Activated naive CD4-positive, alpha-beta T cell (primary cell): ENCODE results near the gene IL32.
"Not testable (repeated sequence)": the region's sequence is repeated elsewhere in the genome, so short reads cannot be mapped to it uniquely, and the experiment has no call there.

ENCODE experiments used
- DNase-seq, 4 experiments: peaks; one replicate each; lab custom pipeline; 2025; lab: John Stamatoyannopoulos, UW

Gene IL32

GRCh38 chr16:3070608-3071111 is 5.2 kb downstream of the IL32 start:
- DNase-seq: no peak

GRCh38 chr16:3071655-3072054 is 6.2 kb downstream of the IL32 start:
- DNase-seq: no peak

GRCh38 chr16:3072148-3072547 is 6.7 kb downstream of the IL32 start:
- not testable (repeated sequence) for DNase-seq

GRCh38 chr16:3072576-3073263 is 7.3 kb downstream of the IL32 start:
- DNase-seq: not testable (repeated sequence)

- DNase-seq: no peak
Observed at GRCh38 chr16:3073448-3073847, 8.0 kb downstream of the IL32 start.

- DNase-seq: peak in 2 of 4 experiments; percentile 62 to 70
Observed at GRCh38 chr16:3074860-3075522, 9.6 kb downstream of the IL32 start.

GRCh38 chr16:3075523-3075915 is 10.1 kb downstream of the IL32 start:
- DNase-seq: peak in 1 of 4 experiments; percentile 21

GRCh38 chr16:3075946-3076345 is 10.5 kb downstream of the IL32 start:
- DNase-seq: not testable (repeated sequence)

- DNase-seq: no peak
Observed at GRCh38 chr16:3076577-3076976, 11.1 kb downstream of the IL32 start.

GRCh38 chr16:3080024-3080423 is 14.6 kb downstream of the IL32 start:
- DNase-seq: no peak

- not testable (repeated sequence) for DNase-seq
Observed at GRCh38 chr16:3081957-3082356, 16.5 kb downstream of the IL32 start.

- not testable (repeated sequence) for DNase-seq
Observed at GRCh38 chr16:3083408-3083807, 18.0 kb downstream of the IL32 start.

GRCh38 chr16:3084491-3084890 is 19.1 kb downstream of the IL32 start:
- DNase-seq: no peak

- DNase-seq: no peak
Observed at GRCh38 chr16:3084969-3085670, 19.7 kb downstream of the IL32 start.

- DNase-seq: no peak
Observed at GRCh38 chr16:3085868-3086595, 20.6 kb downstream of the IL32 start.

GRCh38 chr16:3086596-3087242 is 21.3 kb downstream of the IL32 start:
- no peak for DNase-seq

GRCh38 chr16:3087243-3088235 is 22.1 kb downstream of the IL32 start:
- no peak for DNase-seq

- DNase-seq: no peak
Observed at GRCh38 chr16:3088450-3088849, 23.0 kb downstream of the IL32 start.

GRCh38 chr16:3088925-3089716 is 23.7 kb downstream of the IL32 start:
- no peak for DNase-seq
